ENCODE measurements around the gene PRDM2. TPM values are rescaled to one million over a fixed set of nuclear protein-coding genes. Genes with fewer than 3 reads are reported as not detected.

The PRDM2 gene
- polyA plus RNA-seq, 1 donor (not counting 4 experiments of a cell fraction or from before 2014, with no cell fraction given): 13.8 TPM

- peak overlapping the region; percentile 64 for H3K9ac ChIP-seq (ENCODE audit: control insufficient read depth, extremely low read depth, insufficient read depth, low read length)
- peak overlapping the region; percentile 66 for H3K27ac ChIP-seq (ENCODE audit: control insufficient read depth, insufficient read depth, low read length)
- peak overlapping the region; percentile 81 for H3K4me2 ChIP-seq (ENCODE audit: control insufficient read depth, extremely low read depth, insufficient read depth, low read depth, low read length)
- H3K9me1 ChIP-seq (ENCODE audit: control insufficient read depth, extremely low read depth, insufficient read depth, low read length): no peaks in the 10 kb centered on the region
- peaks cover 60% of the 10 kb centered on the region for H3K79me2 ChIP-seq (ENCODE audit: control insufficient read depth, insufficient read depth, low read length)
- H3K9me3 ChIP-seq (ENCODE audit: control insufficient read depth, low read depth, low read length): no peaks in the 10 kb centered on the region
- H3K27me3 ChIP-seq (ENCODE audit: control insufficient read depth, extremely low read depth, insufficient read depth, low read length): no peaks in the 10 kb centered on the region
- TF ChIP-seq, protein P1, sequence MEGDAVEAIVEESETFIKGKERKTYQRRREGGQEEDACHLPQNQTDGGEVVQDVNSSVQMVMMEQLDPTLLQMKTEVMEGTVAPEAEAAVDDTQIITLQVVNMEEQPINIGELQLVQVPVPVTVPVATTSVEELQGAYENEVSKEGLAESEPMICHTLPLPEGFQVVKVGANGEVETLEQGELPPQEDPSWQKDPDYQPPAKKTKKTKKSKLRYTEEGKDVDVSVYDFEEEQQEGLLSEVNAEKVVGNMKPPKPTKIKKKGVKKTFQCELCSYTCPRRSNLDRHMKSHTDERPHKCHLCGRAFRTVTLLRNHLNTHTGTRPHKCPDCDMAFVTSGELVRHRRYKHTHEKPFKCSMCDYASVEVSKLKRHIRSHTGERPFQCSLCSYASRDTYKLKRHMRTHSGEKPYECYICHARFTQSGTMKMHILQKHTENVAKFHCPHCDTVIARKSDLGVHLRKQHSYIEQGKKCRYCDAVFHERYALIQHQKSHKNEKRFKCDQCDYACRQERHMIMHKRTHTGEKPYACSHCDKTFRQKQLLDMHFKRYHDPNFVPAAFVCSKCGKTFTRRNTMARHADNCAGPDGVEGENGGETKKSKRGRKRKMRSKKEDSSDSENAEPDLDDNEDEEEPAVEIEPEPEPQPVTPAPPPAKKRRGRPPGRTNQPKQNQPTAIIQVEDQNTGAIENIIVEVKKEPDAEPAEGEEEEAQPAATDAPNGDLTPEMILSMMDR (optimal IDR thresholded peaks at IDR 0.05 in 1 of 3, IDR thresholded peaks at IDR 0.05 in 1 of 3, conservative IDR thresholded peaks at IDR 0.05 in 1 of 3; ENCODE audit: extremely low read depth in 1 of 3, insufficient read depth in 2 of 3, low read length in 3 of 3): no peak
- TF ChIP-seq EZH2 (IDR thresholded peaks at IDR 0.05; ENCODE audit: low read length): no peak
- no peaks in the 10 kb centered on the region for H4K20me1 ChIP-seq (ENCODE audit: control insufficient read depth, extremely low read depth, insufficient read depth, low read length)
- no peak for DNase-seq (ENCODE audit: low read depth, low spot score)
- H2AFZ ChIP-seq (ENCODE audit: control insufficient read depth, low read length): peak overlapping the region; percentile 64
- dilution Hi-C loops (cut with MboI; ENCODE audit: extremely low pct_ligation_motif_present, low sequenced_read_pairs): no loop called here
- H3K36me3 ChIP-seq (ENCODE audit: control insufficient read depth in 2 of 2, extremely low read depth in 1 of 2, insufficient read depth in 2 of 2, low read length in 2 of 2): no peaks in the 10 kb centered on the region
- peak overlapping the region in 2 of 3 experiments; percentile 37 to 48 for H3K4me3 ChIP-seq (ENCODE audit: control insufficient read depth in 2 of 3, extremely low read depth in 1 of 3, insufficient read depth in 2 of 3, low read depth in 1 of 3, low read length in 3 of 3)
- FAIRE-seq: peak; percentile 94
- H3K4me1 ChIP-seq (ENCODE audit: control insufficient read depth, extremely low read depth, insufficient read depth, low read length): peaks cover 29% of the 10 kb centered on the region
Observed at GRCh38 chr1:13708380-13708982, 8.5 kb downstream of the PRDM2 start.

DNA sequence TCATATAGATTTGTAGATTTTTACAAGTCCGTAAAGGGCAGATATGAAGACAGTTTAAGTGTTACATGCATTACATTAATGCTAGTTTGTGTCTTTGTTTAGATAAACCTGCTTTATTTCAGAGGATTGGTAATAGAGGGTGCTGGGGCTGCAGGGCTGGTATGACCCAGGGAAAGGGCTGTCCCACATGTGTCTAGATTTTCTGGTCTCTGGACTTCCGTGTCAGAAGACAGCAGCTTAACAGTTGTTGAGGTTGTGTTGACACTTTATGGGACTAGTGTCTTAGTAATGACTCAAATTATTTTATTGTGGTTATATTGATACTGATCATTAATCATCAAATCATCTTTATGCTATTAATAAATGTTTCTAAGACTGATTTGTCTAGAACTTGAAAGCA lies 10.1 kb downstream of the PRDM2 start:
- H3K4me1 ChIP-seq (ENCODE audit: control insufficient read depth, extremely low read depth, insufficient read depth, low read length): peaks cover 29% of the 10 kb centered on the region
- no peak overlapping the region for H3K27ac ChIP-seq (ENCODE audit: control insufficient read depth, insufficient read depth, low read length)
- no peak overlapping the region for H3K4me2 ChIP-seq (ENCODE audit: control insufficient read depth, extremely low read depth, insufficient read depth, low read depth, low read length)
- dilution Hi-C loops (cut with MboI; ENCODE audit: extremely low pct_ligation_motif_present, low sequenced_read_pairs): no loop called here
- no peaks in the 10 kb centered on the region for H3K9me3 ChIP-seq (ENCODE audit: control insufficient read depth, low read depth, low read length)
- no peaks in the 10 kb centered on the region for H3K27me3 ChIP-seq (ENCODE audit: control insufficient read depth, extremely low read depth, insufficient read depth, low read length)
- DNase-seq (ENCODE audit: low read depth, low spot score): no peak
- peaks cover 47% of the 10 kb centered on the region for H3K79me2 ChIP-seq (ENCODE audit: control insufficient read depth, insufficient read depth, low read length)
- H3K9ac ChIP-seq (ENCODE audit: control insufficient read depth, extremely low read depth, insufficient read depth, low read length): no peak overlapping the region
- FAIRE-seq: no peak
- TF ChIP-seq, protein P1 (optimal IDR thresholded peaks at IDR 0.05 in 1 of 3, IDR thresholded peaks at IDR 0.05 in 1 of 3, conservative IDR thresholded peaks at IDR 0.05 in 1 of 3; ENCODE audit: extremely low read depth in 1 of 3, insufficient read depth in 2 of 3, low read length in 3 of 3): no peak
- no peak for TF ChIP-seq EZH2 (IDR thresholded peaks at IDR 0.05; ENCODE audit: low read length)
- no peak overlapping the region for H3K4me3 ChIP-seq (ENCODE audit: control insufficient read depth in 2 of 3, extremely low read depth in 1 of 3, insufficient read depth in 2 of 3, low read depth in 1 of 3, low read length in 3 of 3)
- H3K9me1 ChIP-seq (ENCODE audit: control insufficient read depth, extremely low read depth, insufficient read depth, low read length): no peaks in the 10 kb centered on the region
- no peak overlapping the region for H2AFZ ChIP-seq (ENCODE audit: control insufficient read depth, low read length)
- H3K36me3 ChIP-seq (ENCODE audit: control insufficient read depth in 2 of 2, extremely low read depth in 1 of 2, insufficient read depth in 2 of 2, low read length in 2 of 2): no peaks in the 10 kb centered on the region
- no peaks in the 10 kb centered on the region for H4K20me1 ChIP-seq (ENCODE audit: control insufficient read depth, extremely low read depth, insufficient read depth, low read length)

All from keratinocyte (primary cell).